Posterior cingulate gyrus (tissue), 11 donors: ENCODE data around the gene CPPED1.

Experiments
- DNase-seq, 10 donors: peaks; one replicate each; pipeline versions ENCODE4 v3.0.0 to v3.0.0-alpha.2; 2020 to 2021; ENCODE audit warnings: mixed read lengths in 3 of 10
- intact Hi-C: fragments of 100-400 bp; cut with DNase I; formaldehyde crosslinking; loops from one replicate; pipeline ENCODE4 v1.15.1; 2023

Gene CPPED1

GRCh38 chr16:12695454-12695853, 108.2 kb downstream of the CPPED1 start:
- intact Hi-C loops = no loop called here
- DNase-seq = no peak

GRCh38 chr16:12690024-12690423, 113.7 kb downstream of the CPPED1 start:
- DNase-seq = no peak
- intact Hi-C loops = no loop called here

GRCh38 chr16:12688951-12689850, 114.5 kb downstream of the CPPED1 start:
- intact Hi-C loops = no loop called here
- DNase-seq = no peak

- peak in 1 of 10 donors; percentile 11 for DNase-seq
- intact Hi-C loops = no loop called here
Observed at GRCh38 chr16:12685806-12686205, 117.9 kb downstream of the CPPED1 start.

- no peak for DNase-seq
- intact Hi-C loops = no loop called here
Observed at GRCh38 chr16:12682432-12683165, 121.1 kb downstream of the CPPED1 start.

GRCh38 chr16:12681653-12682052, 122.0 kb downstream of the CPPED1 start:
- no peak for DNase-seq
- intact Hi-C loops = no loop called here

- no peak for DNase-seq
- intact Hi-C loops = no loop called here
Observed at GRCh38 chr16:12680531-12680930, 123.2 kb downstream of the CPPED1 start.

GRCh38 chr16:12679660-12680272, 123.9 kb downstream of the CPPED1 start:
- intact Hi-C loops = no loop called here
- DNase-seq = no peak

GRCh38 chr16:12678983-12679382, 124.7 kb downstream of the CPPED1 start:
- no peak for DNase-seq
- intact Hi-C loops = no loop called here

GRCh38 chr16:12677502-12677901, 126.2 kb downstream of the CPPED1 start:
- intact Hi-C loops = no loop called here
- DNase-seq = no peak

- no peak for DNase-seq
- intact Hi-C loops = no loop called here
Observed at GRCh38 chr16:12675852-12676251, 127.8 kb downstream of the CPPED1 start.

- no peak for DNase-seq
- intact Hi-C loops = no loop called here
Observed at GRCh38 chr16:12675046-12675445, 128.6 kb downstream of the CPPED1 start.

GRCh38 chr16:12674524-12674923, 129.2 kb downstream of the CPPED1 start:
- DNase-seq = no peak
- intact Hi-C loops = no loop called here

- intact Hi-C loops = no loop called here
- no peak for DNase-seq
Observed at GRCh38 chr16:12674071-12674470, 129.6 kb downstream of the CPPED1 start.

GRCh38 chr16:12673466-12673865, 130.2 kb downstream of the CPPED1 start:
- intact Hi-C loops = no loop called here
- DNase-seq = no peak

GRCh38 chr16:12672986-12673385, 130.7 kb downstream of the CPPED1 start:
- intact Hi-C loops = no loop called here
- DNase-seq = peak in 1 of 10 donors; percentile 12

- intact Hi-C loops = no loop called here
- DNase-seq = no peak
Observed at GRCh38 chr16:12669908-12670307, 133.8 kb downstream of the CPPED1 start.

- no peak for DNase-seq
- intact Hi-C loops = no loop called here
Observed at GRCh38 chr16:12667909-12668308, 135.8 kb downstream of the CPPED1 start.

- DNase-seq = no peak
- intact Hi-C loops = no loop called here
Observed at GRCh38 chr16:12664164-12664733, 139.4 kb downstream of the CPPED1 start.

GRCh38 chr16:12661656-12662172, 142.0 kb downstream of the CPPED1 start:
- intact Hi-C loops = no loop called here
- DNase-seq = no peak

GRCh38 chr16:12659871-12660270, 143.8 kb downstream of the CPPED1 start:
- intact Hi-C loops = no loop called here
- DNase-seq = no peak
